LoVo (cell line): ENCODE results near the gene NUAK2.

ENCODE experiments used
- DNase-seq: peaks from one replicate; pipeline ENCODE4 v3.0.0-alpha.2; 2016; ENCODE audit warnings: low spot score

The NUAK2 gene

GRCh38 chr1:205272536-205272935, 49.0 kb downstream of the NUAK2 start:
- DNase-seq = no peak

GRCh38 chr1:205271745-205272144, 49.8 kb downstream of the NUAK2 start:
- DNase-seq = no peak

- no peak for DNase-seq
Observed at GRCh38 chr1:205271277-205271676, 50.3 kb downstream of the NUAK2 start.

DNA sequence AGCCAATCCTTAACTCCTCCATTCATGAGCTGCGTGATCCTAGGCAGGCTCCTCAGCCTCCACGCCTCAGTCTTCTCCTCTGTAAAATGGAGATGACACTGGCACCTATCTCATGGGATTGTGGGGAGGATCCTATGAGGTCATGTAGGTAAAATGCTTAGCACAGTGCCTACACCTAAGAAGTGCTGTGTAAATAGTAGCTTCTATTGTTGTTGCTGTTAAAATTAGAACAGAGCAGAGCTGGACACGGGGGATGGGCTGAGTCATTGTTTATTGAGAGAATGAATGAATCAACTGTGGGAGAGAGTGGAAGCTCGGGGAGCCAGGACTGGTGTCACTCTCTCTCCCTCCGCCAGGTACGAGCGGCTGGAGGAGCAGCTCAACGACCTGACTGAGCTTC, 50.8 kb downstream of the NUAK2 start:
- DNase-seq = no peak

- no peak for DNase-seq
Observed at GRCh38 chr1:205270271-205270670, 51.3 kb downstream of the NUAK2 start.

GRCh38 chr1:205269711-205270110, 51.8 kb downstream of the NUAK2 start:
- DNase-seq = no peak

DNA sequence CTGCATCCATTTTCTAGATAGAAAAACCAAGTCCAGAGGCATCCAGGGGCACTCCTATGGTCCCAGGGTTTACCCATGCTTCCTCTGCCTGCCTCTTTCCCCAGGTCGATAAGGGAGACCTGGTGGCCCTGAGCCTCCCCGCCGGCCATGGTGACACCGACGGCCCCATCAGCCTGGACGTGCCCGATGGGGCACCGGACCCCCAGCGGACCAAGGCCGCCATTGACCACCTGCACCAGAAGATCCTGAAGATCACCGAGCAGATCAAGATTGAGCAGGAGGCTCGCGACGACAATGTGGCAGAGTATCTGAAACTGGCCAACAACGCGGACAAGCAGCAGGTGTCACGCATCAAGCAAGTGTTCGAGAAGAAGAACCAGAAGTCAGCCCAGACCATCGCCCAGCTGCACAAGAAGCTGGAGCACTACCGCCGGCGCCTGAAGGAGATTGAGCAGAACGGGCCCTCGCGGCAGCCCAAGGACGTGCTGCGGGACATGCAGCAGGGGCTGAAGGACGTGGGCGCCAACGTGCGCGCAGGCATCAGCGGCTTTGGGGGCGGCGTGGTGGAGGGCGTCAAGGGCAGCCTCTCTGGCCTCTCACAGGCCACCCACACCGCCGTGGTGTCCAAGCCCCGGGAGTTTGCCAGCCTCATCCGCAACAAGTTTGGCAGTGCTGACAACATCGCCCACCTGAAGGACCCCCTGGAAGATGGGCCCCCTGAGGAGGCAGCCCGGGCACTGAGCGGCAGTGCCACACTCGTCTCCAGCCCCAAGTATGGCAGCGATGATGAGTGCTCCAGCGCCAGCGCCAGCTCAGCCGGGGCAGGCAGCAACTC, 52.5 kb downstream of the NUAK2 start:
- no peak for DNase-seq

DNA sequence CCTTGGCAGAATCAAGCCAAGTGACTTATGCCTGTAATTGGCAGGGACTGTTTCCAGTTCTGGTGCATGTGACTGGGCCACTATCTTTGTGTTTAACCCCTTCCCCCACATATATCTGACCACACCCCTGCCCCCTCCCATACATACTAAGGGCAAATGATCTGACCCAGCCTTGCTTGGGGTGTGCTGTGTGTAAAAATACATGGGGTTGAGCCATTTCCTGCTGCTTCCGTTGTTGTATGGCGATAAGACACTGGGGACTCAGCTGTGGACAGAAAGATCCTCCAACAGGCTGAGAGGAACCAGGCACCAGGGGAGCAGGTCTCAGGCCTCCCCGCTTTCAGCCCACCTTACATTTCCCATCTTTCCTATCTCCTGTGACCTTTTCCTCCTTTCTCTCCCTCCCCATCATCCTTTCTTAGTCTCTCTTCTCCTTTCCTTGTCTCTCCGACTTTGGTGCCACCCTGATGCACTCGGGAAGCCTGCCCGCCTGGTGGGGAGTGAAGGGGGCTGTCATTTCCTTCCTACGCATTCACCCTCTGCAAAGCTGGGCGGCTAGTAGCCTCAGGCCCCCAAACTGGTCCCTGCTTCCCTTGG, 54.1 kb downstream of the NUAK2 start:
- DNase-seq = no peak

- DNase-seq = no peak
Observed at GRCh38 chr1:205266611-205267305, 54.8 kb downstream of the NUAK2 start.

DNA sequence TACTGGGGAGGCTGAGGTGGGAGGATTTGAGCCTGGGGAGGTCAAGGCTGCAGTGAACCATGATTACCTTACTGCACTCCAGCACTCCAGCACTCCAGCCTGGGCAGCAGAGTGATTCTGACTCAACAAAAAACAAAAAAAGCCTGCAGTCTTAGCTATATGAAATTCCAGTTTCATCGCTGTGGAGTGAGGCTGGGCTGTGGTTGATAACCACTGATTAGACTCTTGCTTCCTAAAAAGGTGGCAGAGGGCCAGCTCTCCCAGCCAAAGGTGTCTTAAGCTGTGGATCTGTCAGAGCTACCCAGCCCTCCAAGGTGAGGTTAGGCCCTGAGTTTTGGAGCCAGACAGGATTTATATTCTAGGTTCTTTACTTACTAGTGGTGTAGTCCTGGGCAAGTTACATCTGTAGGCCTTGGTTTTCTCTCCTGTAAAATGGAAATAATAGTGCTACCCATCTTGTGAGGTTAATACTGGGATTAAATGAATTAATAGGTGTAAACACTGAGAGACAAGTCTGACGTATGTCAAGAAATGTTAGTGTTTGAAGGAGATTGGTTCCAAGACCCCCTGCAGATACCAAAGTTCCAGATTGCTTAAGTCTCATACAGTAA, 57.9 kb downstream of the NUAK2 start:
- no peak for DNase-seq

DNA sequence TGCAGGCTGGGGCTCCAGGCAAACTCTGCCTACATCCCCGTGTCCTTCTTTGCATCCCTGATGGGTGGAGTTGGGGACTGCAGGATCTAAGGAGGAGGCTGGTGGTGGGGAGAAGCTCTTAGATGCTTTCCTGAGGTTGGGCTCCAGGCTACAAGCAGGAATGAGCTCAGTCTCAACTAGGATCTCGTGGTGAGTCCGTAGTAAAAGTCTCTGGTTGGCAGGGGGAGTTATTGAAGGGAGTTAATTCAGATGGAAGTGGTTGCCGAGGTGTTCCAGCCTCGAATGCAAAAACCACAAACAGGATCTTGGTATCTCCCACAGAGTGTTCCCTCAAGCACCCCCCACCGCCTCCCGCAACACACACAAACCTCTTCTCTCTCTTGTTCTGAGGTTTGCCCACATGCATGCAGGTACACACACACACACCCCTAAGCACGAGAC, 58.8 kb downstream of the NUAK2 start:
- DNase-seq = no peak

GRCh38 chr1:205261946-205262691, 59.4 kb downstream of the NUAK2 start:
- no peak for DNase-seq

DNA sequence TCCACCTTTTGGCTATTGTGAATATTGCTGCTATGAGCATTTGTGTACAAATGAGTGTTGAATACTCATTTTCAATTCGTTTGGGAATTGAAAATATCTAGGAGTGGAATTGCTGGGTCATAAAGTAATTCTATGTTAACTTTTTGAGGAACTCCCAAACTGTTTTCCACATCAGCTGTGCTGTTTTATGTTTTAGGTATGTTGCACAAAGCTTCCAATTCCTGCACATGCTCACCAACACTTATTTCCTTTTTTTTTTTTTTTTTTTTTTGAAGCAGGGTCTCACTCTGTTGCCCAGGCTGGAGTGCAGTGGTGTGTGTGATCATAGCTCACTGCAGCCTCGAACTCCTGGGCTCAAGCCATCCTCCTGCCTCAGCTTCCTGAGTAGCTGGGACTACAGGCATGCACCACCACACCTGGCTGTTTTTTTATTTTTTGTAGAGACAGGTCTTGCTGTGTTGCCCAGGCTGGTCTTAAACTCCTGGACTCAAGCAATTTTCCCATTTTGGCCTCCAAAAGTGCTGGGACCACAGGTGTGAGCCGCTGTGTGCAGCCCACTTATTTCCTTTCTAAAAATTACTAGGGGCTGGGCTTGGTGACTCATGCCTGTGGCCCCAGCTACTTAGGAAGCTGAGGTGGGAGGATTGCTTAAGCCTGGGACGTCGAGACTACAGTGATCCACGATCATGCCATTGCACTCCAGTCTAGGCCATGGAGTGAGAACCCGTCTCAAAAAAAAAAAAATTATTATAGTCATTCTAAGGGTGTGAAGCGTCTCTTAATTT, 60.4 kb downstream of the NUAK2 start:
- no peak for DNase-seq

DNA sequence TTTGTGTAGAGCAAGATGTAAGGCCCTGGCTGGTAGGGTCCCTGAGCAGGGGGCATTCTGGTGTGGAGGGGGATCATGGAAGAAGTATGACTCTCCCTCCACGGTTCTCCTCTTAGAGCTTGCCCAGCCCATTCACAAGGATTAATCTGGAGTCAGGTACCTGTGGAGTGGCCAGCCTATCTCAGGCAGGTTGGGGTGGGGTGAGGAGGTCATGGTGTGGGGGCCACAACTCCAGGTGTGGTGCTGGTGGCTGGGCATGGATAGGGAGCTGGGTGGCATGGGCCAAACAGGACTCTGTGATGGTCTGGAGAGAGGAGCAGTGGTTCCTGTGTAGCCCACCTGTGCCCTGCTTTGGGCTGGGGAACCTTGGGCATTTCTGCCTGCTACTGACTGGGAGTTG, 61.5 kb downstream of the NUAK2 start:
- DNase-seq = no peak

DNA sequence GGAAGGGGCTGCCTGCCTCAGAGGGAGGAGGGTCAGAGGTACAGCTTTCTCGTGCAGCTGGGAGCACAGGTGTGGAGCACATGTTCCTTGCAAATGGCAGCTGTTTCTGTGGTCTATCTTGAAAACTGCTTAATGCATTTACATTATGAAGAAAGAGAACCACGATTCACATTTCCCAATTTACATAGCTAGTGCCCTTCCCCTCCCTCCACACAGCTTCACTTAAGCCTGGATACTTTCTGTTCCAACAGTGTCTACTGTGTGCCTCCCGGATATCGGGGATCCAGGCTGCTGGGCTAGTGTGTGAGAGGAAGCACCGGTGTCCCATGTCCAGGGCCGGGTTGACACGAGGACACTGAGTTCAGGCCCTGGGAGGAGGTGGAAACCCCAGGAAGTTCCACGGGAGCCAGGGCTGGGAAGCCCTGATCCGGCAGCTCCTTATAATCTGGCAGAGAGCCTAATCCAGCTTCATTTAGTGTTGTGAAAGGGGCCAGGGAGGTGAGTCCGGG, 62.2 kb downstream of the NUAK2 start:
- DNase-seq = no peak

DNA sequence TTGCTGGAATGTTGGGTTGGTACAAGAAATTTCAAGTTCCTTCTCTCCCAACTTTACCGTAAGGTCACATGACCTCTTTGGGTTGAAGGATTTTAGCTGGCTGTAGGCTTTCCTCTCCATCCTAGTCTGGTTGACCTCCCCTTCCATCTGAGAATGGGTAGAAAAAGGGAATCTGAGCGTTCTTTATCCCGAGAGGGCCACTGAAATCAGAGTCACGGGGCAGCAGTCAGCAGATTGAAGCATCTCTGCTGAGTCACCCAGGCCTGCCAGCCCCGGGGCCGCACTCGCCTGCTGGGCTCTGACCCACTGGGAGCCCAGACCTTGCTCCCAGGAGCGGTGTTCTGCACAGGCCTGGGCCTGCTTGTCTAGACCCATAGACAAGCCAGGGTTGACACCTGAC, 62.8 kb downstream of the NUAK2 start:
- no peak for DNase-seq

DNA sequence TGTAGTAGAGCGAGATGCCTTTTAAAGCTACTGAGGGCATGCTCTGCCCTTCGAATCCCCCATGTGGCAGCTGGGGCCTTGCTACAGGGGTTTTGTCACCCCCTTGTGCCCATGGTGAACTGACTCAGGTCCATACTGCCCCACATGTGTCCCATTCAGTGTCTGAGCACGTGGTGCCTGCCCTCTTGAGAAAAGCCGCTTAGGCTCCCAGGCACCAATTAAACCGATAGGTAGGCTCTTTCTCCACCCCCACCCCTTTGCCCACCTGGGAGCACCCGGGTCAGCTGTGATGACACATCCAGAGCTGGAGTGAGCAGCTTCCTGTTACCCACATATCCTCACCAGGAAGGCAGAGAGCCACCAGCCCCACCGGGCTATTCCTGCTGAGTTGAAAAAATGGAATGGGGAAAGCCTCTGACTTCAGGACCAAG, 63.3 kb downstream of the NUAK2 start:
- DNase-seq = peak; percentile 13

GRCh38 chr1:205257735-205258134, 63.8 kb downstream of the NUAK2 start:
- DNase-seq = no peak

GRCh38 chr1:205256951-205257625, 64.5 kb downstream of the NUAK2 start:
- no peak for DNase-seq
